Liver (tissue), 3 donors: ENCODE results near the gene CFAP54.

Experiments used
- ATF3 ChIP-seq: IDR thresholded peaks from 2 replicates; pipeline ENCODE4 v1.6.1; 2016; ENCODE audit warnings: antibody characterized with exemption
- FOXA1 ChIP-seq: IDR thresholded peaks from 2 replicates; pipeline ENCODE4 v1.6.1; 2016; ENCODE audit warnings: antibody characterized with exemption
- HNF4G ChIP-seq: IDR thresholded peaks from 2 replicates; pipeline ENCODE4 v1.6.1; 2016; ENCODE audit warnings: antibody characterized with exemption
- RAD21 ChIP-seq, 2 donors: IDR thresholded peaks; 2 replicates each; pipeline ENCODE4 v1.6.1; 2016; ENCODE audit warnings: antibody characterized with exemption in 2 of 2, mild to moderate bottlenecking in 2 of 2
- REST ChIP-seq: IDR thresholded peaks from 2 replicates; pipeline ENCODE4 v1.6.1; 2016; ENCODE audit warnings: antibody characterized with exemption, mild to moderate bottlenecking
- SP1 ChIP-seq: IDR thresholded peaks from 2 replicates; pipeline ENCODE4 v1.6.1; 2018; ENCODE audit warnings: antibody characterized with exemption, mild to moderate bottlenecking
- YY1 ChIP-seq: IDR thresholded peaks from 2 replicates; pipeline ENCODE4 v1.6.1; 2016; ENCODE audit warnings: antibody characterized with exemption, mild to moderate bottlenecking
- TF ChIP-seq, protein P1 (sequence below): fragments of 150-350 bp; IDR thresholded peaks from 2 replicates; pipeline ENCODE4 v1.5.1; 2017; ENCODE audit warnings: improper control_type of control experiment, low read depth, low read length; ENCODE audit not compliant: missing input control
- donor health status: healthy.
- donor health status: healthy.

DNA sequence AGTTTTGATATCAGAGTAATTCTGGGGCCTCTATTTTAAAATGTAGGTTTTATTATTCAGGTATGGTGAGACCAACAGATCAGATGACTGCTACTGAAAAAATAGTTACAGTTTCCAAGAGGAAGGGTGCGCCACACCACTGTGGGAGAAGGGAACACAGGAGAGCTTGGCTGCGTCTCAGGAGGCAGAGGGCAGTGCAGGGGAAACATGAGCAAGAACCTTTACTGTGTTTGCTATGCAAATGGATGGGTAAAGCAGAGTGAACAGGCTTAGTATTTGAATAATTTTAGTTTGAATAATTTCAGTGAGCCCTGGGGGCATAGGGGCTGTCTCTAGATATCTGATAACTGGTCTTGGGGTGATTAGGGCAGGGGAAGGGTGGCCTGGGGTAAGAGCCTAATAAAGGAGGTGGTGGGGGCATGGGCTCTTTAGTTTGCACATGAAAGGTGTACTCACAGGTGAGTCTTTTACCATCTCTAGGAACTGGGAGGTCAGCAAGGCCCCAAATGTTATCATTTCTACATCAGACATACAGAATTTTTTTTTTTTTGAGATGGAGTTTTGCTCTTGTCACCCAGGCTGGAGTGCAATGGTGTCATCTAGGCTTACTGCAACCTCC, 220.9 kb downstream of the CFAP54 start:
- TF ChIP-seq REST (no peak), ATF3 (no peak), YY1 (no peak), RAD21 (IDR thresholded peaks at IDR 0.05) (no peak), HNF4G (no peak), FOXA1 (no peak), SP1 (no peak)
- TF ChIP-seq, protein P1, sequence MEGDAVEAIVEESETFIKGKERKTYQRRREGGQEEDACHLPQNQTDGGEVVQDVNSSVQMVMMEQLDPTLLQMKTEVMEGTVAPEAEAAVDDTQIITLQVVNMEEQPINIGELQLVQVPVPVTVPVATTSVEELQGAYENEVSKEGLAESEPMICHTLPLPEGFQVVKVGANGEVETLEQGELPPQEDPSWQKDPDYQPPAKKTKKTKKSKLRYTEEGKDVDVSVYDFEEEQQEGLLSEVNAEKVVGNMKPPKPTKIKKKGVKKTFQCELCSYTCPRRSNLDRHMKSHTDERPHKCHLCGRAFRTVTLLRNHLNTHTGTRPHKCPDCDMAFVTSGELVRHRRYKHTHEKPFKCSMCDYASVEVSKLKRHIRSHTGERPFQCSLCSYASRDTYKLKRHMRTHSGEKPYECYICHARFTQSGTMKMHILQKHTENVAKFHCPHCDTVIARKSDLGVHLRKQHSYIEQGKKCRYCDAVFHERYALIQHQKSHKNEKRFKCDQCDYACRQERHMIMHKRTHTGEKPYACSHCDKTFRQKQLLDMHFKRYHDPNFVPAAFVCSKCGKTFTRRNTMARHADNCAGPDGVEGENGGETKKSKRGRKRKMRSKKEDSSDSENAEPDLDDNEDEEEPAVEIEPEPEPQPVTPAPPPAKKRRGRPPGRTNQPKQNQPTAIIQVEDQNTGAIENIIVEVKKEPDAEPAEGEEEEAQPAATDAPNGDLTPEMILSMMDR = no peak
